NAMALWA (cell line): ENCODE results near the gene DOCK10.

Source experiments
- DNase-seq: peaks from one replicate; pipeline ENCODE4 v3.0.0-alpha.2; 2015; ENCODE audit warnings: low spot score

Gene DOCK10

GRCh38 chr2:224776795-224777558, 265.3 kb downstream of the DOCK10 start:
- no peak for DNase-seq

GRCh38 chr2:224775647-224776046, 266.6 kb downstream of the DOCK10 start:
- DNase-seq, result no peak

GRCh38 chr2:224774735-224775134, 267.5 kb downstream of the DOCK10 start:
- DNase-seq, result no peak

GRCh38 chr2:224772494-224772893, 269.8 kb downstream of the DOCK10 start:
- DNase-seq, result no peak

- DNase-seq, result peak; percentile 40
Measured at GRCh38 chr2:224769489-224769888, 272.8 kb downstream of the DOCK10 start.

- DNase-seq, result peak; percentile 47
Measured at GRCh38 chr2:224764565-224765236, 277.6 kb downstream of the DOCK10 start.

- DNase-seq, result no peak
Measured at GRCh38 chr2:224757934-224758548, 284.2 kb downstream of the DOCK10 start.

GRCh38 chr2:224753743-224754540, 288.3 kb downstream of the DOCK10 start:
- no peak for DNase-seq

- peak; percentile 31 for DNase-seq
Measured at GRCh38 chr2:224751996-224752698, 290.1 kb downstream of the DOCK10 start.

GRCh38 chr2:224749136-224749535, 293.1 kb downstream of the DOCK10 start:
- no peak for DNase-seq

GRCh38 chr2:224747765-224748164, 294.5 kb downstream of the DOCK10 start:
- DNase-seq, result no peak

GRCh38 chr2:224736227-224736626, 306.0 kb downstream of the DOCK10 start:
- no peak for DNase-seq

- DNase-seq, result no peak
Measured at GRCh38 chr2:224734949-224735348, 307.3 kb downstream of the DOCK10 start.

- DNase-seq, result no peak
Measured at GRCh38 chr2:224731665-224732064, 310.6 kb downstream of the DOCK10 start.

- DNase-seq, result no peak
Measured at GRCh38 chr2:224729435-224729834, 312.8 kb downstream of the DOCK10 start.

- DNase-seq, result no peak
Measured at GRCh38 chr2:224724331-224724730, 317.9 kb downstream of the DOCK10 start.

GRCh38 chr2:224723586-224724217, 318.6 kb downstream of the DOCK10 start:
- DNase-seq, result no peak

GRCh38 chr2:224722770-224723169, 319.5 kb downstream of the DOCK10 start:
- no peak for DNase-seq

- no peak for DNase-seq
Measured at GRCh38 chr2:224722250-224722649, 320.0 kb downstream of the DOCK10 start.

- no peak for DNase-seq
Measured at GRCh38 chr2:224716921-224717320, 325.3 kb downstream of the DOCK10 start.

GRCh38 chr2:224716201-224716600, 326.1 kb downstream of the DOCK10 start, which contains the start of gene CCDC195:
Gene CCDC195, minus strand, starts transcription at chr2:224716365. Its CDS starts 0 bp downstream, at chr2:224716365.
- DNase-seq, result no peak
